DOHH2 (cell line): ENCODE measurements around the gene PLB1.

Source experiments
- EZH2phosphoT487 ChIP-seq: fragments of 200-600 bp; sonication (generic); IDR thresholded peaks from 2 replicates; pipeline ENCODE4 v1.6.1; 2017; ENCODE audit warnings: borderline replicate concordance, mild to moderate bottlenecking, antibody characterized with exemption, low read length, moderate library complexity, mixed read lengths
- TF ChIP-seq, protein P1 (sequence below): fragments of 200-600 bp; sonication (generic); IDR thresholded peaks from one replicate; pipeline ENCODE4 v1.5.1; 2014; ENCODE audit warnings: antibody characterized with exemption, mild to moderate bottlenecking, low read depth, low read length; ENCODE audit not compliant: poor library complexity, severe bottlenecking

DNA sequence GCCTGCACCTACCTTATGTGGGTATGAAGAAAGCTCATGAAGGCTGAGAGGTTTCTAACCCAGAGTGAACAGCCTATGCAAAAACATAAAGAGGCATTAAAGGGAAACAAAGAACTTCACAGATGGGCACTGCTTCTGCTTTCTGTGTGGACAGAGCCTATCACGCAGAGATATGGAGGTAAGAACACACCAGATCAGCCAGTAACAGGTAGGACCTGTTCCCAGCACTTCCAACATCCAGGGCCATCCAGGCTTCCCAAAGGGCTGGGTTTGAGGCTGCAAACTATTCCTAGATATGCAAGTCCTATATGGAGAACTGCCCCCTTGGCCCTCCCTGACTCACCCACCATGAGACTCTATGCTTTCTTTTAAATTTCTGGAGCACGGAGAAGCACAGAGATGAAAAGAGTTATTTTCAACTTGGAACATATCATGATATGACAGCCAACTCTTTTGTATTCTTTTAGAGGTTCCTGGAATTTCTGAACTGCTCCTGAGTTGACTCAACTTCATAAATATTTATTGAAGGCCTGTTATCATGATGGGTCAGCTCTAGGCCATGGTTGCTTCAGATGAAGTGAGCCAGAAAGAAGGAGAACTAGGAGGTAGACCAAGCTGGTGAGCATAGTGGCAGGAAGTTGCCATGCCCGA is 178.3 kb downstream of the PLB1 start:
- TF ChIP-seq, protein P1, sequence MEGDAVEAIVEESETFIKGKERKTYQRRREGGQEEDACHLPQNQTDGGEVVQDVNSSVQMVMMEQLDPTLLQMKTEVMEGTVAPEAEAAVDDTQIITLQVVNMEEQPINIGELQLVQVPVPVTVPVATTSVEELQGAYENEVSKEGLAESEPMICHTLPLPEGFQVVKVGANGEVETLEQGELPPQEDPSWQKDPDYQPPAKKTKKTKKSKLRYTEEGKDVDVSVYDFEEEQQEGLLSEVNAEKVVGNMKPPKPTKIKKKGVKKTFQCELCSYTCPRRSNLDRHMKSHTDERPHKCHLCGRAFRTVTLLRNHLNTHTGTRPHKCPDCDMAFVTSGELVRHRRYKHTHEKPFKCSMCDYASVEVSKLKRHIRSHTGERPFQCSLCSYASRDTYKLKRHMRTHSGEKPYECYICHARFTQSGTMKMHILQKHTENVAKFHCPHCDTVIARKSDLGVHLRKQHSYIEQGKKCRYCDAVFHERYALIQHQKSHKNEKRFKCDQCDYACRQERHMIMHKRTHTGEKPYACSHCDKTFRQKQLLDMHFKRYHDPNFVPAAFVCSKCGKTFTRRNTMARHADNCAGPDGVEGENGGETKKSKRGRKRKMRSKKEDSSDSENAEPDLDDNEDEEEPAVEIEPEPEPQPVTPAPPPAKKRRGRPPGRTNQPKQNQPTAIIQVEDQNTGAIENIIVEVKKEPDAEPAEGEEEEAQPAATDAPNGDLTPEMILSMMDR: no peak
- TF ChIP-seq EZH2phosphoT487: no peak
